Right lobe of liver (tissue), 6 donors: ENCODE results near the gene MGA. TPM values are rescaled to one million over a fixed set of nuclear protein-coding genes. Genes with fewer than 3 reads are reported as not detected.

Experiments
- ATAC-seq, 4 donors: fragments of 200-7000 bp; cut with Tn5 transposase; one replicate each; pipeline ENCODE4 v1.9.1; 2020; ENCODE audit warnings: mild to moderate bottlenecking in 4 of 4, moderate library complexity in 4 of 4
- DNase-seq, 3 donors: peaks; one replicate each; pipeline ENCODE4 v3.0.0-alpha.2; 2020
- H3K27ac ChIP-seq, 3 donors: fragments of 200-600 bp; one replicate each; pipeline ENCODE4 v1.8.0; 2022
- H3K27me3 ChIP-seq, 2 donors: fragments of 200-600 bp; one replicate each; pipeline ENCODE4 v1.8.0; 2022
- H3K36me3 ChIP-seq, 4 donors: fragments of 200-600 bp; sonication (generic) in 1 of 4; one replicate each; pipeline versions ENCODE4 v1.5.1 to v1.8.0; 2017 to 2022; ENCODE audit warnings: control low read depth in 1 of 4
- H3K4me1 ChIP-seq, 4 donors: fragments of 200-600 bp; sonication (generic) in 1 of 4; one replicate each; pipeline versions ENCODE4 v1.5.1 to v1.8.0; 2017 to 2022; ENCODE audit warnings: control low read depth in 1 of 4
- H3K4me3 ChIP-seq, 3 donors: fragments of 200-600 bp; one replicate each; pipeline ENCODE4 v1.8.0; 2022
- H3K9me3 ChIP-seq, 4 donors: fragments of 200-600 bp; sonication (generic) in 1 of 4; one replicate each; pipeline versions ENCODE4 v1.5.1 to v1.8.0; 2017 to 2022; ENCODE audit warnings: control low read depth in 1 of 4
- POLR2A ChIP-seq: fragments of 450-650 bp; IDR thresholded peaks from one replicate; pipeline ENCODE4 v1.6.1; 2017; ENCODE audit warnings: antibody characterized with exemption, mild to moderate bottlenecking
- WGBS: methylation state at CpG from one replicate; pipeline ENCODE4 v1.1.6; 2018; ENCODE audit warnings: low coverage, low lambda C conversion rate; ENCODE audit not compliant: insufficient coverage; ENCODE audit errors: missing lambda C conversion rate; 5-methylcytosine and 5-hydroxymethylcytosine counted together
- intact Hi-C, 2 donors: fragments of 100-400 bp; cut with DNase I; formaldehyde crosslinking; loops; one replicate each; pipeline versions ENCODE4 v1.11.2 to v1.14.1; 2022
- microRNA counts: library from miRNA; unstranded; fragments of <30 nt; microRNA quantifications from one replicate; lab custom pipeline; 2016
- microRNA-seq, 2 donors: library from miRNA; unstranded; fragments of <30 nt; microRNA quantifications; one replicate each; pipeline ENCODE4, GENCODE V29; 2019 to 2020
- small RNA-seq, 2 experiments: library from RNA; depleted of rRNA; stranded (forward); fragments of <200 nt; gene quantifications; one replicate each; pipeline ENCODE3, GENCODE V24; 2016
- total RNA-seq, 6 experiments: library from RNA; depleted of rRNA in 2 of 6; stranded (reverse); fragments of >200 nt in 2 of 6; fragmentation: NEBNext Ultra II Directional in 3 of 6; extraction: Animal tissue kit (Norgen Biotek cat#: 25700) in 3 of 6; gene quantifications; one replicate each; pipeline versions ENCODE4 v1.1.0 to v1.2.4, GENCODE V29; 2016 to 2023
- TF ChIP-seq, protein P1 (sequence below), 4 donors: fragments of 200-600 bp in 3 of 4; fragments of 450-650 bp in 1 of 4; IDR thresholded peaks; one replicate each; pipeline versions ENCODE4 v1.5.1 to v1.8.0; 2016 to 2022; ENCODE audit warnings: antibody characterized with exemption in 4 of 4, mild to moderate bottlenecking in 2 of 4
- donor health status: DM: no; HTN: yes; CAD: no.
- donor health status: DM: no; HTN: no; CAD: no.
- donor health status: DM: no; HTN: no; CAD: no.
- donor health status: DM: no; HTN: yes; CAD: no.
- donor health status: DM: no; HTN: yes; CAD: no.

Gene MGA
- total RNA-seq, 6 experiments from 2014 or later, result 10.9 to 17.2 (median 12.1) TPM

DNA sequence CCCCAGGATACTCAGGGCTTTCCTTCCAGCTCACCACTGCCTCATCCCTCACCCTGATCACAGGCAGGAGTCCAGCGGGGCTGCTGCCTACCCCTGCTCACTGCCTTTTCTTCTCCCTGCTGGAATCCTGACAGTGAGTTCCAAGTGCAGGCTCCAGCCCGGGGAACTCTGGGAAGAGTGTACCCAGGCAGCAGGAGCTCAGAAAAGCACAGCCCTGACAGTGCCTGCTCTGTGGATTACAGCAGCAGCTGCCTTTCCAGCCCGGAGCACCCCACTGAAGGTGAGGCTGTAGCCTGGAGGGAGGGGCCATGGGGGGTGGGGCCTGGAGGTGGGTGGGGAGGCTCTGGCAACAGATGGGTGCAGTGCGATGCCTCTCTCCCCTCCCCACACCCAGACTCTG, 161.6 kb downstream of the MGA start:
- intact Hi-C loops, result loop anchor here in 1 of 2 donors (10.0 kb wide), 1 partner anchor 83 kb away; no protein-coding TSS in a partner anchor
- Histone ChIP-seq H3K36me3 (peaks cover 0 to 19% (median 6%) of the 10 kb centered on the region in 4 donors), H3K9me3 (no peaks in the 10 kb centered on the region), H3K4me3 (no peak overlapping the region), H3K27ac (no peak overlapping the region), H3K4me1 (no peaks in the 10 kb centered on the region), H3K27me3 (no peaks in the 10 kb centered on the region)
- DNase-seq (no peak), ATAC-seq (no peak)
- no peak for TF ChIP-seq POLR2A
- TF ChIP-seq, protein P1, sequence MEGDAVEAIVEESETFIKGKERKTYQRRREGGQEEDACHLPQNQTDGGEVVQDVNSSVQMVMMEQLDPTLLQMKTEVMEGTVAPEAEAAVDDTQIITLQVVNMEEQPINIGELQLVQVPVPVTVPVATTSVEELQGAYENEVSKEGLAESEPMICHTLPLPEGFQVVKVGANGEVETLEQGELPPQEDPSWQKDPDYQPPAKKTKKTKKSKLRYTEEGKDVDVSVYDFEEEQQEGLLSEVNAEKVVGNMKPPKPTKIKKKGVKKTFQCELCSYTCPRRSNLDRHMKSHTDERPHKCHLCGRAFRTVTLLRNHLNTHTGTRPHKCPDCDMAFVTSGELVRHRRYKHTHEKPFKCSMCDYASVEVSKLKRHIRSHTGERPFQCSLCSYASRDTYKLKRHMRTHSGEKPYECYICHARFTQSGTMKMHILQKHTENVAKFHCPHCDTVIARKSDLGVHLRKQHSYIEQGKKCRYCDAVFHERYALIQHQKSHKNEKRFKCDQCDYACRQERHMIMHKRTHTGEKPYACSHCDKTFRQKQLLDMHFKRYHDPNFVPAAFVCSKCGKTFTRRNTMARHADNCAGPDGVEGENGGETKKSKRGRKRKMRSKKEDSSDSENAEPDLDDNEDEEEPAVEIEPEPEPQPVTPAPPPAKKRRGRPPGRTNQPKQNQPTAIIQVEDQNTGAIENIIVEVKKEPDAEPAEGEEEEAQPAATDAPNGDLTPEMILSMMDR (IDR thresholded peaks at IDR 0.05), result no peak
- no CpG with 5 or more reads among the region's 4 CpGs for WGBS

DNA sequence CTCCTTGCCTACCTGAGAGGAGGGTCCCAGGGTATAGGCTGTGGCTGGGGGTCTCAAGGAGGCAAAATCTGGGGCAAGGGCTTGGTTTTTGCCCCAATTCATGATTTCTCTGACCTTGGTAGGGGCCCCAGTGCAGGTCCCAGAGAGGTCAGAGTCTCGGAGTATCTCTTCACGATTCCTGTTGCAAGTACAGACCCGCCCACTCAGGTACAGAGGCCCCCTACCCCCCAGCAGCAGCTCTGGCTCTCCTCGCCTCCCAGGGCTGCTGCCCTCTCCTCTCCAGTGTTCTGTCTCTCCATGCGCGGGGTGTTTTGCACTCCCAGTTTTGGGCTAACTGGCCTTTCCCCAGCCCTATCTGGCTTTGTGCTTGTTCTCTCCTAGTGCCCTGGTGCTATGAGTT, 162.3 kb downstream of the MGA start:
- peaks cover 0 to 19% (median 5%) of the 10 kb centered on the region in 4 donors for H3K36me3 ChIP-seq
- intact Hi-C loops, result loop anchor here in 1 of 2 donors (10.0 kb wide), 1 partner anchor 82 kb away; no protein-coding TSS in a partner anchor
- no peak overlapping the region for H3K4me3 ChIP-seq
- H3K4me1 ChIP-seq, result peaks cover 0 to 4% (median 2%) of the 10 kb centered on the region in 4 donors
- H3K9me3 ChIP-seq, result no peaks in the 10 kb centered on the region
- DNase-seq, result no peak
- TF ChIP-seq, protein P1 (IDR thresholded peaks at IDR 0.05), result no peak
- TF ChIP-seq POLR2A, result no peak
- no peak for ATAC-seq
- 86% methylated on average over 1 of the region's 6 CpGs for WGBS
- H3K27ac ChIP-seq, result no peak overlapping the region
- H3K27me3 ChIP-seq, result no peaks in the 10 kb centered on the region

MicroRNAs within 50 kb of the gene (microRNA counts, 767-probe panel; counts per million panel counts)
- microRNA hsa-miR-626 (lab: Ali Mortazavi, UCI), result 237 counts per million

Small RNA genes within 50 kb of the gene (microRNA-seq; reads per million reads assigned to microRNA genes)
- gene MIR626, result 0 reads per million in 2 donors

Small RNA genes within 50 kb of the gene (small RNA-seq; reads per million reads assigned to genes)
- gene MIR626, result 0 reads per million in 2 experiments

Other genes with a start within 250 kb of the MGA start
- 10 to 100 TPM; 10.5 to 21.5 (median 14.2) TPM for gene RTF1, start 243.3 kb upstream of the MGA start, total RNA-seq
- 10 to 100 TPM in 2 of 6 experiments, 1 to 10 TPM in 1, under 1 TPM in 3; 0.60 to 15.5 (median 1.4) TPM for gene ITPKA, start 166.5 kb upstream of the MGA start, total RNA-seq
- gene LTK, start 146.6 kb upstream of the MGA start, total RNA-seq, result 1 to 10 TPM in 4 of 6 experiments, under 1 TPM in 2; 0.56 to 3.3 (median 1.8) TPM
- gene RPAP1, start 116.1 kb upstream of the MGA start, total RNA-seq, result 10 to 100 TPM; 13.9 to 20.8 (median 17.9) TPM
- 1 to 10 TPM; 1.1 to 2.9 (median 1.8) TPM for gene TYRO3, start 101.2 kb upstream of the MGA start, total RNA-seq
- 1 to 10 TPM; 4.3 to 7.9 (median 5.7) TPM for gene MAPKBP1, start 114.1 kb downstream of the MGA start, total RNA-seq
- 1 to 10 TPM; 6.0 to 8.6 (median 7.3) TPM for gene JMJD7, start 167.7 kb downstream of the MGA start, total RNA-seq
- 1 to 10 TPM in 5 of 6 experiments, under 1 TPM in 1; 0.31 to 7.3 (median 4.7) TPM for gene PLA2G4B, start 178.4 kb downstream of the MGA start, total RNA-seq
- gene SPTBN5, start 233.6 kb downstream of the MGA start, total RNA-seq, result 1 to 10 TPM in 2 of 6 experiments, under 1 TPM in 4; 0.06 to 3.2 (median 0.81) TPM